Spleen (tissue), 7 donors: ENCODE results near the gene VSX2.

Experiments used
- POLR2A ChIP-seq, 3 donors: fragments of 450-650 bp; IDR thresholded peaks; one replicate each; pipeline ENCODE4 v1.5.1; 2017; ENCODE audit warnings: antibody characterized with exemption in 3 of 3, mild to moderate bottlenecking in 1 of 3
- POLR2AphosphoS5 ChIP-seq, 3 donors: sonication (generic); formaldehyde crosslinking; IDR thresholded peaks; one replicate each; pipeline ENCODE4 v1.5.1; 2017; ENCODE audit warnings: antibody characterized with exemption in 3 of 3
- TF ChIP-seq, protein P1 (sequence below), 11 experiments: fragments of 200-600 bp in 7 of 11; fragments of 450-650 bp in 4 of 11; sonication (generic) in 4 of 11; IDR thresholded peaks in 8 of 11; conservative IDR thresholded peaks in 3 of 11; 1 replicate in 7 of 11; 2 replicates in 4 of 11; pipeline versions ENCODE4 v1.4.0 to v1.8.0; 2016 to 2021; ENCODE audit warnings: antibody characterized with exemption in 11 of 11, inconsistent platforms in 4 of 11, mild to moderate bottlenecking in 1 of 11
- donor health status: DM: no; HTN: no; CAD: no; lungs with moderate emphysema.
- donor health status: DM: no; HTN: no; CAD: no.
- donor health status: DM: no; HTN: no; CAD: no.

DNA sequence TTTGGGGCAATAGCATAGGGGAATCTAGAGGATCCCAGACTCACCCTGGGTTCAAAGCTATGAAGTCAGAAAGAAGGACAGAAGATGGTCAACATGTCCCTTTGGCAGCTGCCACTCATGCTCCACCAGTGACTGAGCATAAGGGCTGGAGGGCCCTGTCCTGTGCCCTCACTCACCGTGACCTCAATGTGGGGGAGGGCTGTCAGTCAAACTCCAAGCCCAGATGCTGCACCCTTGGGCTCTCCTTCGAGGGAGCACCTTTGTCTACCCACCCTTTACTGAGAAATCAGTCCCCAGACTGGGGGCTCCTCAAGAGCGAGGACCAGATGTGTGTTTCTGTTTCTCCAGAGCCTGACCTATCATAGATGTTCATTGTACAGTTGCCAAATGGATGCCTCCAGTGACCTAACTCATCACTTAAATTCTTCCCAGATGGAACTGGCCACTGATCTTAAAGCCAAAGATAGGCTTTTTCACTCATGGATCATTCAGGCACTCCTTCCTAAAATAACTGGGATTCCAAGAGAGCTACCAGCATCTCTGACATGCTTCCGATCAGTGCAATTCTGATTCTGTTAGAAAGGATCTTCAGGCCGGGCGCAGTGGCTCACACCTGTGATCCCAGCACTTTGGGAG is 27.2 kb upstream of the VSX2 start:
- TF ChIP-seq, protein P1, sequence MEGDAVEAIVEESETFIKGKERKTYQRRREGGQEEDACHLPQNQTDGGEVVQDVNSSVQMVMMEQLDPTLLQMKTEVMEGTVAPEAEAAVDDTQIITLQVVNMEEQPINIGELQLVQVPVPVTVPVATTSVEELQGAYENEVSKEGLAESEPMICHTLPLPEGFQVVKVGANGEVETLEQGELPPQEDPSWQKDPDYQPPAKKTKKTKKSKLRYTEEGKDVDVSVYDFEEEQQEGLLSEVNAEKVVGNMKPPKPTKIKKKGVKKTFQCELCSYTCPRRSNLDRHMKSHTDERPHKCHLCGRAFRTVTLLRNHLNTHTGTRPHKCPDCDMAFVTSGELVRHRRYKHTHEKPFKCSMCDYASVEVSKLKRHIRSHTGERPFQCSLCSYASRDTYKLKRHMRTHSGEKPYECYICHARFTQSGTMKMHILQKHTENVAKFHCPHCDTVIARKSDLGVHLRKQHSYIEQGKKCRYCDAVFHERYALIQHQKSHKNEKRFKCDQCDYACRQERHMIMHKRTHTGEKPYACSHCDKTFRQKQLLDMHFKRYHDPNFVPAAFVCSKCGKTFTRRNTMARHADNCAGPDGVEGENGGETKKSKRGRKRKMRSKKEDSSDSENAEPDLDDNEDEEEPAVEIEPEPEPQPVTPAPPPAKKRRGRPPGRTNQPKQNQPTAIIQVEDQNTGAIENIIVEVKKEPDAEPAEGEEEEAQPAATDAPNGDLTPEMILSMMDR (IDR thresholded peaks at IDR 0.05 in 8 of 11, conservative IDR thresholded peaks at IDR 0.05 in 3 of 11): no peak
- TF ChIP-seq POLR2AphosphoS5 (IDR thresholded peaks at IDR 0.05): no peak
- no peak for TF ChIP-seq POLR2A (IDR thresholded peaks at IDR 0.05)
